Left ventricle myocardium superior (tissue), 1 donor: ENCODE measurements around the gene HS3ST3B1. TPM values are rescaled to one million over a fixed set of nuclear protein-coding genes. Genes with fewer than 3 reads are reported as not detected.

Experiments used
- ATAC-seq: fragments of 200-7000 bp; cut with Tn5 transposase; one replicate; pipeline ENCODE4 v1.9.1; 2020; ENCODE audit warnings: mild to moderate bottlenecking, moderate library complexity
- DNase-seq: peaks from one replicate; pipeline ENCODE4 v3.0.0-alpha.2; 2020
- intact Hi-C: fragments of 100-400 bp; cut with micrococcal nuclease; formaldehyde crosslinking; loops from one replicate; pipeline ENCODE4 v1.11.0; 2022
- long read RNA-seq: library from polyadenylated mRNA; unstranded; transcript quantifications from one replicate; pipeline ENCODE4 v2.0.0, GENCODE V29; 2021
- total RNA-seq: library from RNA; stranded (reverse); fragmentation: NEBNext Ultra II Directional; extraction: Animal tissue kit (Norgen Biotek cat#: 25700); gene quantifications from one replicate; pipeline ENCODE4 v1.2.1, GENCODE V29; 2021
- donor health status: DM: no; HTN: yes; CAD: no; lungs with severe emphysema.

HS3ST3B1 gene
- 1.7 TPM for total RNA-seq
- long read RNA-seq, partial matches to known transcripts = 0 of 1 reads
- long read RNA-seq, other reads (novel, unspliced or antisense) = 0 of 1 reads

DNA sequence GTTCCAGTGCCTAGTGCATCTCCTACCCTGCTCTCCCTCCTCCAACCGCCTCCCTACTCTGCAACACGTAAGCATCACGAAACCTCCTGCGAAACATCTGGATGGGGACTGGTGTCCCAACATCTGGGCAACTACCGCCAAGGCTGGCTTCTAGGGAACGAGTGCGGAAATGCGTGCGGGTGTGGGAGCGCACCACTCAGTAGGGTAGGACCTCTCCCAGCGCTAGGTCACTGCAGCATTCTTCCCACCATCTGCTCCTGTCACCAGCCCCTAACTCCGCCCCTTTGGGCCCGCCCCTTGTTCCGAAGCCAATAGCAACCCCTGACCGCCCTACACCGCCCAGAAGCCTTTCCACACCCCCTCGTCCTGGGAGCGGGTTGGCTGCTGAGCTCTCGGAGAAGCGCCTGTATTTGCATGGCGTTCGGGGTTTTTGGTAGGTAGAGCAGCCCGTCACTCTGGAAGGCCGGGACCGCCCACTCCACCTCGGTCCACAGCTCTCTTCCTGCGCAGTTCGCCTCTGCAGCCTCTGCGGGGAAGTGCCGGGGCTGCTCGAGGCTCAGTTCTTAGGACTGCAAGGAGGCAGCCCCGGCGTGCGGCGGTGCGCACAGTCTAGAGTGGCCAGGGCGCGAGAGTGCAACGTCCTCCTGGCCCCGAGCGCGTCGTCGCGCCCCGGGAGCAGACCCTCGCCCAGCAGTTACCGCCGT, at the start of gene HS3ST3B1:
HS3ST3B1 (plus strand) TSS at position 507 of the 704 bp plus-strand sequence. CDS start 438 bp downstream, outside the sequence.
- DNase-seq (peak; percentile 98), ATAC-seq (peak; percentile 93)
- intact Hi-C loops = loop anchor here (5.0 to 10.0 kb wide), 3 partner anchors 236 to 963 kb away; partner anchors contain the start of gene COX10

DNA sequence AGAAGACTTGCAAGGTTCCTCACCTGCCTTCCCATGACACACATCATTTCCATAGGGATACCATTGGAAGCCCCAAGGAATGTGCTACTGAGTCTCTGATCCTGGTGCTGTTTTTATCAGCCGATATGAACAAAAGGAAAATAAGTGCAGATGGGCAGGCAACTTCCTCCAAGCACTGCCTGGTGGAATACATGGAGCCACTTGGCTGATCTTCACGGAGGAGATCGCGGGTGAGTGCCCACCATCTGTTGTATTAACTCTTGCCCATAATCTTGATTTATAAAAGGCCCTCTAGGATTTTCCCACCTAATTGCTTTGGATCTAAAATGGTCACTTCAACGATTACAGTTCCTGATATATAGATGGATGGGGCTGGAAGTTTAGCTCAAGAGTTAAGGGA, 39.5 kb upstream of the HS3ST3B1 start:
- intact Hi-C loops = no loop called here
- no peak for ATAC-seq
- no peak for DNase-seq

DNA sequence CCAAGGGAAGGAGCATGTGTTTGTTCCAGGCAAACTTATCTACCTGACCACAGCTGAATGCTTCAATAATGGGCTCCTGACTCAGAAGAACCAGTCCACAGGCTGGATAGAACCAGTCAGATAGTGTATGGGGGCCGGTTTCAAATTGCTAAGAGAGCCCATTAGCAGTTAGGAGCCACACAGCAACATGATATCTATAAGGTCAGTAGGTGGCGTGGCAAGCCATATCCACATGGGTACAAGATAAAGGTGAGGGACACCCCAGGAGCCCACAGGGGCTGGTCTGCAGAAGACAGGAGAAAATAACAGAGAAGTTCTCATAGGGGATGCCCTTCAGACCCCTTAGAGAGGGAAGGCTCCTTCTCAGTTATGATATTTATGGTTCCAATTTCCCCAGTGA, 32.6 kb upstream of the HS3ST3B1 start:
- ATAC-seq (no peak), DNase-seq (no peak)
- intact Hi-C loops = no loop called here

DNA sequence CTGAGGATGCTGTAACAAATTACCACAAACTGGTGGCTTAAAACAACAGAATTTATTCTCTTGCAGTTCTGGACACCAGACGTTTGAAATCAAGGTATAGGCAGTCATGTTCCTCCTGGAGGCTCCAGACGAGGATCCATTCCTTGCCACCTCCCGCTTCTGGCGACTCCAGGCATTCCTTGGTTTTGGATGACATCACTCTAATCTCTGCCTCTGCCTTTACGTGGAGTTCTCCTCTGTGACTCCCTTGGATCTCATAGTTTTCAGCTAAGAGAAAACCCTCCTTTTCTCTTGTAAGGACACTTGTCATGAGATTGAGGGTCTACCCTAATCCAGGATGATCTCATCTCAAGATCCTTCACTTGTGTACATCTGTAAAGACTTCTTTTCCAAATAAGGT, 31.4 kb upstream of the HS3ST3B1 start:
- DNase-seq (no peak), ATAC-seq (no peak)
- intact Hi-C loops = no loop called here

DNA sequence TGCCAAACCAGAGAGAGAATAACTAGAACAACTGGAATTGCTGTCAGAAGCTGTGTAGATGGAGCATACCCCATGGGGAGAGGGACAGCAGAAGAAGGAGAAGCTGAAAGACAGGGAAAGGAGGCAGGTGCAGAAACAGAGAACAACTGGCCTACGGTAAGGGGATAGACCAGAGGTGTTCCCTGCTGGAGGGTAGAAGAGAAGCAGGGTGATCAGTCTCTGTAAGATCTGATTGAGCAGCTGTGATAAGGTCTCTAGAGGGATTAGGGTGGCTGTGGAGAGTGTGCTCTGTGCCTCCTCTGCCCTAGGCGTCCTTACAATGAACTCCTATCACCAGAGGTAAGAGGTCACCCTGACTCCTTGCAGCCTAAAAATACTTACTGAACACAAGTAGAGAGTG, 30.4 kb upstream of the HS3ST3B1 start:
- no peak for DNase-seq
- intact Hi-C loops = no loop called here
- no peak for ATAC-seq

DNA sequence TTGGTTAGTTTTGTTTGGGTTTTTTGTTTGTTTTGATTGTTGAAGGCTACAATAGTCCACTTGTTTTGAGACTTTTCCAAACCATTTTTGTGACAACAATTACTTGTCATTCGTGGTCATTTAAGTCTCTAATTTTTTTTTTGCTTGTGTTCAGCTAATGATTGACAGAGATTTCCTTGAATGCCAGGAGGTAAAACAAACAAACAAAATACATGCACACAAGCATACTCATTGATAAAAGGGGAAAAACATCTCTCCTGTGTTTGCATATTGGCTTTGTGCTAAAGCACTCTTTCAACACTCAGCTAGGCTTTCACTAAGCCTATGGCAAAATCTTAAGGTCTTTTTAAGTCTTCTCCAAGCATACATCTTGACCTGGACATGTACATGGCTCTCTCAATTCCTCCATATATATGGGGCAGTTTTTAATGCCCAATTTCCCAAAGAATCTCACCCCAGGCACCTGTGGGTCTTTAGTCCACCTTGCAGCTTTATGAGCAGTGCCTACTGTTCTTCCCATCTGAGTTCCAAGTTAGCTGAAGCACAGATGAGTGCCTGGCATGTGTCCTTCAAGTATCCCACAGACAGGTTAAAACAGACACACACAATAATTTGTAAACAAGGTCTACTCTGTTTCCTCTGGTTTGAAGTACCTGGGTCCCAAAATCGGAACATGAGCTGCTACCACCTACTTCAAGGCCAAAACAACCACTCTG, 24.2 kb upstream of the HS3ST3B1 start:
- DNase-seq (no peak), ATAC-seq (no peak)
- intact Hi-C loops = no loop called here

DNA sequence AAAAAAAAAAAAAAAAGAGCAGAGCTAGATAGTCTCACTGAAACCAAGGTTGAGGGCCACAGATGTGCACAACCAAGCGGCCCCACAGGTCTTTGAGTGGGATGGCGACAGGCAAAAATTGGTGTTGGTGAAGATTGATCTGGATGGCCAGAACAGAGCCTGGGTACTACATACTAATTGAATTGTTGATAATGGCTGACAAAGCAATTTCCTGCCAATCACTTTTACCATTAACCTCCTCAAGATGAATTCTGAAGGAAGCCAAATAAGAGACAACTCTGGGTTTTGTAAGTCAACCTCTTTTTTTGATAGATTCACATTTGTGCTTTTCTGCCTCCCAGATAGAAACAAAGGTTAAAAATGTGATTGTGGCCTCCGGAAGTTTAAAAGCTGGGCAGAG, 19.4 kb upstream of the HS3ST3B1 start:
- no peak for ATAC-seq
- DNase-seq = no peak
- intact Hi-C loops = no loop called here

DNA sequence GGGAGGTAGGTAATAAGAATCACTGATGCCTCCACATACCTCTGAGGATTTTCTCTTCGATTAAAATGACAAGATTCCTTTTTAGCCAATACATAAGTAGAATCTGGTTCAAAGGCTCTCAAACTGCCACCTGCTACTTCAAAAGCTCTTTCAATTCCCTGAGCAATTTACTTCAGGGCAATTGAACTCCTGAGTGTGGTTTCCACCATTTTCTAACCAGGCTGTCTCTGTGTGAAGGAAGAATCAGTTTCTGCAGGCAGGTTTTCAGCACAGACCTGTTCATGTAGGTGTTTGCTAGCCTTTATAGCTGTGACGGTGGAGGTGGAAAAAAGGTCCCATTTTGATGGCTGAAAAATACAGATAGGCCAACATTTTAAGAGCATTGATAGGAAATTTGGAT, 18.2 kb upstream of the HS3ST3B1 start:
- ATAC-seq (no peak), DNase-seq (no peak)
- intact Hi-C loops = no loop called here

DNA sequence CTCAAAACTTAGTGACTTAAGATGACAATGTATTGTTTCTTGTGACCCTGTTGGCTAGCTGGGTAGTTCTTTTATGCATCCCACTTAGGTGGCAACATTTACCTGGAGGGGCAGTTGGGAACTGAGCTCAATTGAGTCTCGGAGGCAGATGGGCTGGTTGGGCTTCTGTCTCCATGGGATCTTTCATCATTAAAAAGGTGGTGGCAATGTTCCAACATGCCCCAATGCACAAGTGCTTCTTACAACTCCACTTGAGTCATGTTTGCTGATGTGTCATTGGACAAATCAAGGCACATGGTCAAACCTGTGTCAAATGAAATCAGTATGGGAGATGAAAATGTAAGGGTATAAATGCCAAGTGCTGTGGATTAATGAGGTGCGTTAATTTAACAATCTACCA, 11.7 kb upstream of the HS3ST3B1 start:
- intact Hi-C loops = no loop called here
- no peak for ATAC-seq

DNA sequence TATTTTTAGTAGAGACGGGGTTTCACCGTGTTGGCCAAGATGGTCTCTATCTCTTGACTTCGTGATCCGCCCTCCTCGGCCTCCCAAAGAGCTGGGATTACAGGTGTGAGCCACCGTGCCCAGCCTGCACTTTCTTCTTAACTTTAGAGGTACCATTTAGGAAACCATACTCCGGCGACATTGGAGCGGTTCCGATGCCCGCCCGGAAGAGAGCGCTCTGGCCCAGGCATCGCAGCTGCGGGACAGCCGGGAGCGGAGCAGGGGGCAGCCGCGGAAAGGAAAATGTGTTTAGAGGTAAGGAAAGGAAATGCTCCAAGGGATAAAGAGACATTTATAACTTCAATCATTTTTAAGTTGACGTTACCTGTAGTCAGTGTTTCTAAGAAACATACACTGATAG, 6.0 kb upstream of the HS3ST3B1 start:
- DNase-seq (no peak), ATAC-seq (no peak)
- intact Hi-C loops = no loop called here

More for the DNA sequence above, 11.7 kb upstream of the HS3ST3B1 start:
- no peak for DNase-seq

DNA sequence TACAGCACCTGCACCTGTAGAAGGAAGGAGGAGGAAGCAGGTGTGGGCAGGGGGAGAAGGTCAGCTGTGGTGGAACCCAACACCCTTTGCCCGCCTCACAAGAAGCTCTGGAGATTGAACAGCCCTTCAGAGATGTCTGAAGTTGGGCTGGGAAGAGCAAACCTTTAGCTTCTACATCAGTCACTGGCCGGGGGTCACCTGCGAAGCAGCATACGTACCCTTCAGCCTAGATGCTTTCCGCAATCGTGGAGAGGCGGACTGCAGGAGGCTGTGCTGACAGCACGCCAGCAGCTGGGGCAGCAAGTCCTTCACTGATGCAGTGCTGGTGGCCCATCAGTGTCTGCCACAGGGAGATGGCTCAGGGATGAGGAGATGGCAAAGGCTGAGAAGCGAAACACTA, 5.2 kb upstream of the HS3ST3B1 start:
- intact Hi-C loops = no loop called here
- DNase-seq (no peak), ATAC-seq (no peak)

DNA sequence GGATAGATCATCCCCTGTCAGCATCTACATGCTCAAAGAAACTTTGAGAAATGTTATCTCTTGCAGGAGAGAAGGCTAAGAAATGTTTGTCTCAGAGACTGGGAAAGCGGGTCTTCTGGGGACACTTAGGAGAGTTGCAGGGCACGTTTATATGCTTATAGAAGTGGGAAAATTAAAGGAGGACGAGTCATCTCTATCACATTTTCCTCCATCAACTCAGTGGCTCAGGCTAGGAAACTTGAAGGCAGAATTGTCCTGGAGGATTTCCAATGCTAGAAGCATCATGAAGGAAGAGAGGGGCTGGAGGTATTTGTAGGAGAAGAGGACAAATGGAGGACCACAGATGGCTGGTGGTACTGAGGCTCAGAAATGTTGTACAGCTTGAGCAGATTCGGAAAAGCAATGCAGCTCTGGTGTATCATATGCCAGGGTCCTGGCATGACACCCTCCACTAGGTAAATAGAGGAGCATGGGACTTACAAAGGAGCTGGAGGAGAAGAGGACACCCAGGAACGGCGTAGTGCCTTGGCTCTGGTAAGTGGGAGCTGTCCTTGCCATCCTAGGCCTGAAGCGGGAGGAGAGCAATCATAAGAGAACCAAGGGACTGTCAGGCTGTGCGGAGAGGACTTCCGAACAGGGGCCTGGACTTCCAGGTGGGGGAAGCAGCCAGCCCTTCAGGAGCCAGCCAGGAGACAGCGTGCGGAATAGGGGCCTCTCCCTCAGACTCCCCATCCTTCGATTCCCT, 4.5 kb upstream of the HS3ST3B1 start:
- DNase-seq (no peak), ATAC-seq (no peak)
- intact Hi-C loops = no loop called here

DNA sequence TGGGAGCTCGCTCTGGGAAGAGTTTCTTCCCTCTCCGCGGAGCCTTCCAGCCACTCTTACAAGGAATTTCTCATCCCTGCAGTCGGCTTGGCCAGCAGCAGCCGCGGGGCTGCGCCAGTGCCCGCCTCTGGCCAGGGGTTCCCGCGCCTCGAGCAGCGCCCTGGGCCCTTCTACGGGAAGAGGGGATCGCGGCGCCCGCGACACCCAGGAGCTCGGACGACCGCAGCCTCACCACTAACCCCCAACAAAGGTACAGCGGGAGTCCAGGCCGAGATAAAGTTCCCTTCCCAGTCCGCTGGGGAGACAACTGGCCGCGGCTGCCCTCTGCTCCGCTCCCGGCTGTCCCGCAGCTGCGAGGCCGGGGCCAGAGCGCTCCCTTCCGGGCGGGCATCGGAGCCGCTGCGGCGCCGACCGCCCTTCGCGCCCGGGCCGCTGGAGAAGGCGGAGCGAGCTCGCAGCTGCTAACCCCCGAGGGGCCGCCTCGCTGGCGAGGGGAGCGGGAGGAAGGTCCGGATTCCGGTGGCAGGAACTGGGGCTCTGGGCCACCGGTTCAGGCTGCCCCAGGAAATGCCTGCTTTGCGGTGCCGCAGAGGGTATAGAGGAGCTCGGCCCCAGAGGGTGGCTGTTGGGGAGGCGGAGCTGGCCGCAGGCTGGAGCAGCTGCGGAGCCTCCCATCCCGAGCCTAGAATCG, 3.6 kb upstream of the HS3ST3B1 start:
- peak; percentile 65 for DNase-seq
- peak; percentile 10 for ATAC-seq

DNA sequence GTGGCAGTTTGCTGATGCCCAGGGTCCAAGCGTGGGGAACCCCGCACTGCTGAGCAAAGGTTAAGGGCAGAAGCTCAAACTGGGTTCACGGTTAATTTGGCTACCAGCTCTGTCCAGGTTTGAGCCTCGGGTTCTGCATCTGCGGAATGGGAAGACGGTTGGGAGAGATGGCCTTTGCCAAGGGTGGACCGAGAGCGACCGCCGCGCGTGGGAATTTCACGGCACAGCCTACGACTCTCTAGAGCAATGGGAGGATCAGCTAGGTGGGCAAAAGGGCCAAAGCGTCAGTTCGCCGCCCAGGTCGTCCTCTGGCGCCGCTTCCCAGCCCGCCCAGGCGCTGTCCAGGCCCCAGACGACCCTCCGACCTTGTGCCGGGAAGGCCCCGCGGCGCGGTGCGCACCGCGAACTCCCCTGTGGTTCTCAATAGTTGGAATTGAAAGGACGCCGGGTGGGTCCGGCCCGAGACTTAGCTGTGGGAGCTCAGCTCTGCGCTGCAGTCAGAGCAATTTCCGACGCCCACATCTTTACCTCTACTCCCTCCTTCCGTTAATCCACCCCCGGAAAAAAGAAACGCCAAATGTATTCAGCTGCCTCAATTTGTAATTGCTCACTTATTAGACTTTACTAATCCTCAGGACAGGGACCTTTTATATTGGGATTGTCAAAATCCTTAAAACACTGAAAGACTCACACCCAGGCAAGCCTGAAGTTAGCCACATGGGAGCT, 2.5 kb upstream of the HS3ST3B1 start:
- DNase-seq (no peak), ATAC-seq (no peak)
- intact Hi-C loops = no loop called here

More for the DNA sequence above, 3.6 kb upstream of the HS3ST3B1 start:
- intact Hi-C loops = no loop called here

DNA sequence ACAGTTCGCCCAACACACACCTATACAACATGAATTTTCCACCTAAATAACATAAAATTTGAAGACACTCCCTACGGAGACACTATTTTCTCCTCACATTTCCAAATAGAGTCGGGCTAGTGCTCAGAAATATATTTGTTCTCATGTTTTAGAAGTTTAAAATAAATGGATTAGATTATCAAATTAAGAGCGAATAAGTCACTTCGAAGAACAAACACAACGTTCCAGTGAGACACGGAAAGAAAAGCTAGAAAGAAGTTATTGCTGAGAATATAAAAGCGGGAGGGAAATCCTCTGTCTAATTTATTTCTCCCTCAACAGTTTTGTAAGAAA, 2.0 kb upstream of the HS3ST3B1 start:
- no peak for ATAC-seq
- no peak for DNase-seq
- intact Hi-C loops = no loop called here

DNA sequence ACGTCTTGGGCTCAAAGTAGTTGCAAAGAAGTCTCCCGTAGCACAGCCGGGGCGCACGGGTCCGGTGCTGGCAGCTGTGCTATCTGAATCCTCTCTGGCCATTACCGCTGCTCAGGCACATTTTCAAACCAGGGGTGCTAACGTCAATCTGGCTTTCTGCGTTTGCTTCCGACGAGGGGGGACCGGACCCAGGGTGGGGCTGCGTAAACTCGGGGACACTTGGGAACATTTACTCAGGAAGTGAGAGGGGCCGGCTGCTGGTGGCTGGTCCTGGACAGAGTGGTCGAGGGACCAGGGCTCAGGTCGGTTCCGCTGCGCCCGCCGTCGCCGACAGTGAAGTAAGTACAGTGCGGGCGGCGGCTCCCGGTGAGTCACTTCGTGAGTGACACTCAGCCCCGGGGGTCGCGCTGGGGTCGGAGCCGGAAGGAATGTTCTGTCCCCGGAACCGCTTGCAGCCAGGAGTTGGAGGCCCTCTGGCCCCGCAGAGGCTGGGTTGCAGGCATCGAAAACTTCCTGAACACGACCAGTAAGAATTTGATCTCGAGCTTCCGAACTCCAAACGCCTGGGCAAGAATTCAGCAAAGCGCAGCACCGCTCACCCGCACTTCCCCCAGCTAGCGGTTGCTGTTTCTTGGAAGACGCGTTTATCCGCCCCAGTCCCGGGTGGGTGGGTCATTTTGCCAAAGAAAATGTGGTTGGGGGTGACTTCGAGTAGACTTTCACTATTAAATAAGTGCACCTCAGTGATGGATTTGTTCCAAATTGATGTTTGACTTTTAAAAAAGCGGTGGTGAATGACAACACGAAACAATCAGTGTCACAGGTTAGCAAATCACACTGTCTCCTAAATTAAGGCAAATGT, 1.4 kb upstream of the HS3ST3B1 start:
- ATAC-seq (no peak), DNase-seq (peak; percentile 50)
- intact Hi-C loops = loop anchor here (5.0 to 10.0 kb wide), 3 partner anchors 235 to 962 kb away; partner anchors contain the start of gene COX10

DNA sequence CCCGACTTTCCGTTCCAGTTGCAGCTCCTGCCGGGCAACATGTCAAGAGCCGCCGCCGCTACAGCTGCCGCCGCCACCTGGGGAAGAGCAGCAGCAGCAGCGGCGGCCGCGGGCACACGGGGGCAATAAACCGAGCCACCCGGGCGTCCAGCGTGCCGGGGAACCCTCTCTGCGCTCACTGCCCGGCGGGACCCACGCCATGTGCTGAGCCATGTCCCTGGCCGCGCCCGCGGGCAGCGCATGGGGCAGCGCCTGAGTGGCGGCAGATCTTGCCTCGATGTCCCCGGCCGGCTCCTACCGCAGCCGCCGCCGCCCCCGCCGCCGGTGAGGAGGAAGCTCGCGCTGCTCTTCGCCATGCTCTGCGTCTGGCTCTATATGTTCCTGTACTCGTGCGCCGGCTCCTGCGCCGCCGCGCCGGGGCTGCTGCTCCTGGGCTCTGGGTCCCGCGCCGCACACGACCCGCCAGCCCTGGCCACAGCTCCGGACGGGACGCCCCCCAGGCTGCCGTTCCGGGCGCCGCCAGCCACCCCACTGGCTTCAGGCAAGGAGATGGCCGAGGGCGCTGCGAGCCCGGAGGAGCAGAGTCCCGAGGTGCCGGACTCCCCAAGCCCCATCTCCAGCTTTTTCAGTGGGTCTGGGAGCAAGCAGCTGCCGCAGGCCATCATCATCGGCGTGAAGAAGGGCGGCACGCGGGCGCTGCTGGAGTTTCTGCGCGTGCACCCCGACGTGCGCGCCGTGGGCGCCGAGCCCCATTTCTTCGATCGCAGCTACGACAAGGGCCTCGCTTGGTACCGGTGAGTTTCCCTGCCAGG, 604 bp downstream of the HS3ST3B1 start:
- DNase-seq = peak; percentile 60
- intact Hi-C loops = loop anchor here (5.0 to 10.0 kb wide), 3 partner anchors 237 to 964 kb away; partner anchors contain the start of gene COX10
- ATAC-seq = peak; percentile 9
